ENCODE results near the gene TBC1D22A. TPM values are rescaled to one million over a fixed set of nuclear protein-coding genes. Genes with fewer than 3 reads are reported as not detected.

TBC1D22A gene
- total RNA-seq, 2 experiments from 2014 or later: 37.4 TPM

GRCh38 chr22:46748908-46749675 is 13.4 kb upstream of the TBC1D22A start:
- ChIA-PET CTCF (interaction anchor here (0.8 to 2.8 kb wide), 5 partner anchors 9 to 186 kb away, joined by 3 to 8 read pairs (median 3); no protein-coding TSS in a partner anchor), POLR2A (interaction anchor here (1.7 to 2.1 kb wide), 2 partner anchors 10 to 13 kb away, joined by 5 to 9 read pairs; partner anchors contain the start of gene TBC1D22A)

- CTCF ChIA-PET: interaction anchor here (1.0 to 2.8 kb wide), 3 partner anchors 9 to 186 kb away, joined by 3 to 8 read pairs (median 6); no protein-coding TSS in a partner anchor
These were observed 12.5 kb upstream of the TBC1D22A start for GRCh38 chr22:46749682-46750529.

GRCh38 chr22:46750530-46750800 is 12.0 kb upstream of the TBC1D22A start:
- ChIA-PET CTCF (interaction anchor here (2.8 kb wide), 1 partner anchor 187 kb away, joined by 8 read pairs; no protein-coding TSS in a partner anchor), POLR2A (interaction anchor here (2.1 kb wide), 1 partner anchor 12 kb away, joined by 5 read pairs; the partner anchor contains the start of gene TBC1D22A)

More at GRCh38 chr22:46749682-46750529, 12.5 kb upstream of the TBC1D22A start:
- POLR2A ChIA-PET: interaction anchor here (1.7 to 2.1 kb wide), 2 partner anchors 10 to 12 kb away, joined by 5 to 9 read pairs; partner anchors contain the start of gene TBC1D22A

GRCh38 chr22:46750863-46751443 is 11.5 kb upstream of the TBC1D22A start:
- POLR2A ChIA-PET: interaction anchor here (2.1 kb wide), 1 partner anchor 11 kb away, joined by 5 read pairs; the partner anchor contains the start of gene TBC1D22A
- CTCF ChIA-PET: interaction anchor here (2.8 kb wide), 1 partner anchor 187 kb away, joined by 8 read pairs; no protein-coding TSS in a partner anchor

- POLR2A ChIA-PET: no interaction called here
These were observed 10.0 kb upstream of the TBC1D22A start for GRCh38 chr22:46752286-46752987.

GRCh38 chr22:46752988-46753310 is 9.5 kb upstream of the TBC1D22A start:
- ChIA-PET CTCF (no interaction called here), POLR2A (no interaction called here)

More at GRCh38 chr22:46752286-46752987, 10.0 kb upstream of the TBC1D22A start:
- CTCF ChIA-PET: no interaction called here

GRCh38 chr22:46753360-46753759 is 9.1 kb upstream of the TBC1D22A start:
- CTCF ChIA-PET: no interaction called here
- POLR2A ChIA-PET: no interaction called here

- CTCF ChIA-PET: no interaction called here
These were observed 8.7 kb upstream of the TBC1D22A start for GRCh38 chr22:46753761-46754109.

GRCh38 chr22:46754110-46754799 is 8.2 kb upstream of the TBC1D22A start:
- CTCF ChIA-PET: no interaction called here

More at GRCh38 chr22:46753761-46754109, 8.7 kb upstream of the TBC1D22A start:
- POLR2A ChIA-PET: no interaction called here

GRCh38 chr22:46754826-46755225 is 7.6 kb upstream of the TBC1D22A start:
- ChIA-PET POLR2A (no interaction called here), CTCF (interaction anchor here (0.6 kb wide), 1 partner anchor 22 kb away, joined by 4 read pairs; no protein-coding TSS in a partner anchor)

More at GRCh38 chr22:46754110-46754799, 8.2 kb upstream of the TBC1D22A start:
- POLR2A ChIA-PET: no interaction called here

- ChIA-PET CTCF (interaction anchor here (0.6 to 1.3 kb wide), 2 partner anchors 17 to 23 kb away, joined by 3 to 4 read pairs; no protein-coding TSS in a partner anchor), POLR2A (no interaction called here)
These were observed 6.9 kb upstream of the TBC1D22A start for GRCh38 chr22:46755525-46755924.

- CTCF ChIA-PET: interaction anchor here (1.2 to 2.1 kb wide), 3 partner anchors 17 to 47 kb away, joined by 3 to 7 read pairs (median 4); no protein-coding TSS in a partner anchor
- POLR2A ChIA-PET: no interaction called here
These were observed 6.4 kb upstream of the TBC1D22A start for GRCh38 chr22:46756097-46756496.

- POLR2A ChIA-PET: no interaction called here
- CTCF ChIA-PET: interaction anchor here (1.2 to 2.1 kb wide), 2 partner anchors 17 to 46 kb away, joined by 4 to 7 read pairs; no protein-coding TSS in a partner anchor
These were observed 5.3 kb upstream of the TBC1D22A start for GRCh38 chr22:46757104-46757503.

GRCh38 chr22:46758121-46758520 is 4.3 kb upstream of the TBC1D22A start:
- ChIA-PET POLR2A (no interaction called here), CTCF (interaction anchor here (0.8 to 3.4 kb wide), 15 partner anchors 9 to 113 kb away, joined by 3 to 27 read pairs (median 4); no protein-coding TSS in a partner anchor)

- CTCF ChIA-PET: interaction anchor here (0.8 to 3.4 kb wide), 16 partner anchors 10 to 114 kb away, joined by 3 to 27 read pairs (median 4); no protein-coding TSS in a partner anchor
- POLR2A ChIA-PET: interaction anchor here (0.5 kb wide), 1 partner anchor 93 kb away, joined by 4 read pairs; no protein-coding TSS in a partner anchor
These were observed 3.6 kb upstream of the TBC1D22A start for GRCh38 chr22:46758867-46759290.

GRCh38 chr22:46761017-46761416 is 1.4 kb upstream of the TBC1D22A start:
- ChIA-PET POLR2A (no interaction called here), CTCF (interaction anchor here (0.7 to 3.4 kb wide), 2 partner anchors 11 to 42 kb away, joined by 3 to 27 read pairs; no protein-coding TSS in a partner anchor)

GRCh38 chr22:46761539-46762237 is 762 bp upstream of the TBC1D22A start:
- POLR2A ChIA-PET: interaction anchor here (0.7 to 2.3 kb wide), 8 partner anchors 12 to 147 kb away, joined by 3 to 17 read pairs (median 4); partner anchors contain the start of gene CERK
- CTCF ChIA-PET: interaction anchor here (0.8 to 3.4 kb wide), 5 partner anchors 13 to 42 kb away, joined by 3 to 27 read pairs (median 5); no protein-coding TSS in a partner anchor

Data from activated CD8-positive, alpha-beta memory T cell treated with anti-CD3 and anti-CD28 coated beads for 36 hours (primary cell).